Neural progenitor cell (in vitro differentiated cells): Measurements from ENCODE around the gene CHD2. TPM values are rescaled to one million over a fixed set of nuclear protein-coding genes. Genes with fewer than 3 reads are reported as not detected.

Experiments used
- DNase-seq: peaks from one replicate; pipeline ENCODE4 v3.0.0-alpha.2; 2016; ENCODE audit warnings: low spot score
- H2AFZ ChIP-seq: fragments of 200-600 bp; sonication (generic); replicated peaks from 2 replicates; pipeline ENCODE4 v1.6.1; 2016; ENCODE audit warnings: antibody characterized with exemption
- H3F3A ChIP-seq: fragments of 200-600 bp; sonication (generic); 2 replicates; pipeline ENCODE4 v1.6.1; 2016; ENCODE audit warnings: antibody characterized with exemption, low read depth
- H3K27ac ChIP-seq: fragments of 200-600 bp; sonication (generic); 2 replicates; pipeline ENCODE4 v1.5.1; 2016; ENCODE audit warnings: mild to moderate bottlenecking
- H3K27me3 ChIP-seq: fragments of 200-600 bp; sonication (generic); 2 replicates; pipeline ENCODE4 v1.6.1; 2016; ENCODE audit warnings: mild to moderate bottlenecking, moderate library complexity
- H3K36me3 ChIP-seq: fragments of 200-600 bp; sonication (generic); 2 replicates; pipeline ENCODE4 v1.5.1; 2016
- H3K4me1 ChIP-seq: fragments of 200-600 bp; sonication (generic); 2 replicates; pipeline ENCODE4 v1.6.1; 2016; ENCODE audit warnings: mixed run types
- H3K4me2 ChIP-seq: fragments of 200-600 bp; sonication (generic); 2 replicates; pipeline ENCODE4 v1.6.1; 2016
- H3K4me3 ChIP-seq: fragments of 200-600 bp; sonication (generic); 2 replicates; pipeline ENCODE4 v1.5.1; 2016
- H3K79me2 ChIP-seq: fragments of 200-600 bp; sonication (generic); 2 replicates; pipeline ENCODE4 v1.6.1; 2016; ENCODE audit warnings: low read depth
- H3K9ac ChIP-seq: fragments of 200-600 bp; sonication (generic); 2 replicates; pipeline ENCODE4 v1.6.1; 2016
- H3K9me3 ChIP-seq: fragments of 200-600 bp; sonication (generic); 2 replicates; pipeline ENCODE4 v1.5.1; 2016; ENCODE audit warnings: low read depth
- H4K20me1 ChIP-seq: fragments of 200-600 bp; sonication (generic); 2 replicates; pipeline ENCODE4 v1.6.1; 2016; ENCODE audit warnings: low read depth
- H3K27ac Mint-ChIP-seq: 3 replicates; pipeline ENCODE4 v1.8.0; 2021; ENCODE audit warnings: mixed read lengths
- H3K27me3 Mint-ChIP-seq: 2 replicates; pipeline ENCODE4 v1.8.0; 2022; ENCODE audit warnings: low read depth, mild to moderate bottlenecking, inconsistent platforms, moderate library complexity, mixed read lengths; ENCODE audit not compliant: insufficient read depth
- H3K36me3 Mint-ChIP-seq: 3 replicates; pipeline ENCODE4 v1.8.0; 2021; ENCODE audit warnings: mixed read lengths
- H3K4me1 Mint-ChIP-seq: 3 replicates; pipeline ENCODE4 v1.8.0; 2021; ENCODE audit warnings: mixed read lengths
- H3K4me3 Mint-ChIP-seq: 3 replicates; pipeline ENCODE4 v1.8.0; 2021; ENCODE audit warnings: mild to moderate bottlenecking, moderate library complexity, mixed read lengths
- H3K9me3 Mint-ChIP-seq: 3 replicates; pipeline ENCODE4 v1.8.0; 2020; ENCODE audit warnings: mixed read lengths
- CTCF ChIP-seq: fragments of 200-600 bp; sonication (generic); IDR thresholded peaks from 2 replicates; pipeline ENCODE4 v1.5.1; 2017; ENCODE audit warnings: antibody characterized with exemption, mild to moderate bottlenecking
- EZH2 ChIP-seq: fragments of 200-600 bp; sonication (generic); IDR thresholded peaks from 2 replicates; pipeline ENCODE4 v1.6.1; 2017; ENCODE audit warnings: antibody characterized with exemption, mild to moderate bottlenecking, moderate library complexity
- EZH2phosphoT487 ChIP-seq: fragments of 200-600 bp; sonication (generic); IDR thresholded peaks from 2 replicates; pipeline ENCODE4 v1.6.1; 2017; ENCODE audit warnings: antibody characterized with exemption
- total RNA-seq: library from RNA; depleted of rRNA; stranded (reverse); fragments of >200 nt; gene quantifications from 2 replicates; pipeline ENCODE4 v1.2.3, GENCODE V29; 2015; ENCODE audit warnings: low replicate concordance

Gene CHD2
- total RNA-seq, 1 donor from 2014 or later: 128 TPM

- Mint-ChIP-seq H3K9me3 (no peaks in the 10 kb centered on the region), H3K4me1 (peaks cover 6% of the 10 kb centered on the region), H3K27me3 (no peaks in the 10 kb centered on the region), H3K27ac (no peak overlapping the region), H3K4me3 (no peak overlapping the region), H3K36me3 (peaks cover 56% of the 10 kb centered on the region)
- no peaks in the 10 kb centered on the region for H3K27me3 ChIP-seq
- no peak overlapping the region for H3K4me3 ChIP-seq
- no peak for DNase-seq
- H3K9me3 ChIP-seq: no peaks in the 10 kb centered on the region
- H4K20me1 ChIP-seq: peaks cover 75% of the 10 kb centered on the region
- H3K27ac ChIP-seq: no peak overlapping the region
- peaks cover 99% of the 10 kb centered on the region for H3K79me2 ChIP-seq
- H3F3A ChIP-seq: peaks cover 45% of the 10 kb centered on the region
- peaks cover 11% of the 10 kb centered on the region for H3K4me1 ChIP-seq
- no peak overlapping the region for H3K9ac ChIP-seq
- peaks cover 46% of the 10 kb centered on the region for H3K36me3 ChIP-seq
- no peak overlapping the region for H3K4me2 ChIP-seq
- TF ChIP-seq EZH2: no peak
- no peak for TF ChIP-seq EZH2phosphoT487
- no peak for TF ChIP-seq CTCF
- H2AFZ ChIP-seq: no peak overlapping the region
Measured at GRCh38 chr15:92928225-92928750, 28.2 kb downstream of the CHD2 start.

- Histone ChIP-seq H3K4me2 (no peak overlapping the region), H3K79me2 (peaks cover 99% of the 10 kb centered on the region), H3K9me3 (no peaks in the 10 kb centered on the region), H3K27ac (peak overlapping the region; percentile 27), H4K20me1 (peaks cover 75% of the 10 kb centered on the region), H3F3A (peaks cover 42% of the 10 kb centered on the region), H3K4me3 (no peak overlapping the region), H2AFZ (no peak overlapping the region), H3K27me3 (no peaks in the 10 kb centered on the region), H3K9ac (no peak overlapping the region), H3K36me3 (peaks cover 46% of the 10 kb centered on the region), H3K4me1 (peaks cover 11% of the 10 kb centered on the region)
- Mint-ChIP-seq H3K27me3 (no peaks in the 10 kb centered on the region), H3K4me1 (peaks cover 6% of the 10 kb centered on the region), H3K4me3 (no peak overlapping the region), H3K27ac (no peak overlapping the region), H3K9me3 (no peaks in the 10 kb centered on the region), H3K36me3 (peaks cover 59% of the 10 kb centered on the region)
- no peak for DNase-seq
- TF ChIP-seq CTCF (no peak), EZH2phosphoT487 (no peak)
Measured at GRCh38 chr15:92929002-92929401, 28.9 kb downstream of the CHD2 start.

- no peaks in the 10 kb centered on the region for H3K9me3 Mint-ChIP-seq
- Histone ChIP-seq H3K4me3 (no peak overlapping the region), H3K9ac (no peak overlapping the region), H4K20me1 (peaks cover 63% of the 10 kb centered on the region), H3K4me2 (no peak overlapping the region), H3K9me3 (no peaks in the 10 kb centered on the region), H3K27ac (peak overlapping the region; percentile 27), H3F3A (peaks cover 49% of the 10 kb centered on the region), H3K79me2 (peaks cover 97% of the 10 kb centered on the region), H2AFZ (no peak overlapping the region), H3K4me1 (peaks cover 11% of the 10 kb centered on the region), H3K27me3 (no peaks in the 10 kb centered on the region), H3K36me3 (peaks cover 53% of the 10 kb centered on the region)
- DNase-seq: no peak
- H3K4me3 Mint-ChIP-seq: no peak overlapping the region
- TF ChIP-seq CTCF (no peak), EZH2phosphoT487 (no peak), EZH2 (no peak)
- no peak overlapping the region for H3K27ac Mint-ChIP-seq
- H3K4me1 Mint-ChIP-seq: peaks cover 6% of the 10 kb centered on the region
- no peaks in the 10 kb centered on the region for H3K27me3 Mint-ChIP-seq
- H3K36me3 Mint-ChIP-seq: peaks cover 58% of the 10 kb centered on the region
Measured at GRCh38 chr15:92930054-92930621, 30.0 kb downstream of the CHD2 start.
